OCI-M2 (cell line): Measurements from ENCODE around the gene TGM2.

Experiments used
- DNase-seq: peaks from one replicate; lab custom pipeline; 2025; ENCODE audit not compliant: unreplicated experiment; lab: John Stamatoyannopoulos, UW

The TGM2 gene

DNA sequence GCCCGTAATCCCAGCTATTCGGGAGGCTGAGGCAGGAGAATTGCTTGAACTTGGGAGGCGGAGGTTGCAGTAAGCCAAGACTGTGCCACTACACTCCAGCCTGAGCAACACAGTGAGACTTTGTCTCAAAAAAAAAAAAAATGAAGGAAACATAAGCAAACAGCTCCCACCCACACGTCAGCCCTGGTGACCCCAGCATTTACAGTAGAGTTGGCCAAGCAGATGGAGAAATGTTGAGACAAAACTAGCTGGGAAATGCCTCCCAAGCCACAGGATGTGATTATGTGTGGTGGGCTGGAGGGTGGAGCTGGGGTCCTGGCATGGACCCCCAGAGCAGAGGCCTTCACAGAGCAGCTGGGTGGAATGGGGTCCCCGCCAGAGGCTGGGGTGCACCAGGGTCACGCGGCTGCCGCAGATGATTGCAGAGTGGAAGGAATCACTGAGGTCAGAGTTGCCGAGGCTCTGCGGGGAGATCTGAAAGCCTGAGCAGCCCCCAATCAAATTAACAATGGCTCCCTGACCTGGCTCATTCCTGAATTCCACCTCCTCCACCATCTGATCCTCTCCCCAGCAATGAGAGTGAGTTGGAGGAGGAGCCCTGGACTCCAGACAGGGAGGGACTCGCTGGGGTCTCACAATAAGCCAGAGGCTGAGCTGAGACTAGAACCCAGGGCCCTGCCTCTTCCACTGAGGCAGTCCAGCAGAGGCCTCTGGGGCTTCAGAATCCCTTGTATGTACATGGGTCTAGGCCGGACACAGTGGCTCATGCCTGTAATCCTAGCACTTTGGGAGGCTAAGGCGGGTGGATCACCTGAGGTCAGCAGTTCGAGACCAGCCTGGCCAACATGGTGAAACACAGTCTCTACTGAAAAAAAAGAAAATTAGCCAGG is 34.7 kb upstream of the TGM2 start:
- DNase-seq = no peak

- no peak for DNase-seq
Measured at GRCh38 chr20:38198238-38198861, 33.3 kb upstream of the TGM2 start.

DNA sequence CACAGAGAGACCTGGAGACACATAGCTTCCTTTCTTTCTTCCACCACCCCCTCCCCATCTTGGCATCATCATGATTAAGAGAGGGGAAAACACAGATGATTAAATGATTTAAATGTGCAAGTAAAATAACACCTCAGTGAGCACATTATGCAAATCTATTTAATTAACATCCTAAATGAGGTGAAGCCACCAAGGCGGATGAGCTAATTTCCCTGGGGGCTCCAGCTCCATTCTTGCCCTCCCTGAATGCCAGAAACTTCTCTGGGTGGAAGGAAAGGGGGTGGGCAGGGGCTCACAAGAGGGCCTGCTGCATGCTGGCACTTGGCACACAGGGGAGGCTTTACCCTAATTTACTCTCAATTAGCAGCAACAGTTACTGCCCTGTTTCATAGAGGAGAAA is 32.5 kb upstream of the TGM2 start:
- DNase-seq = no peak

- no peak for DNase-seq
Measured at GRCh38 chr20:38197217-38197616, 32.1 kb upstream of the TGM2 start.

DNA sequence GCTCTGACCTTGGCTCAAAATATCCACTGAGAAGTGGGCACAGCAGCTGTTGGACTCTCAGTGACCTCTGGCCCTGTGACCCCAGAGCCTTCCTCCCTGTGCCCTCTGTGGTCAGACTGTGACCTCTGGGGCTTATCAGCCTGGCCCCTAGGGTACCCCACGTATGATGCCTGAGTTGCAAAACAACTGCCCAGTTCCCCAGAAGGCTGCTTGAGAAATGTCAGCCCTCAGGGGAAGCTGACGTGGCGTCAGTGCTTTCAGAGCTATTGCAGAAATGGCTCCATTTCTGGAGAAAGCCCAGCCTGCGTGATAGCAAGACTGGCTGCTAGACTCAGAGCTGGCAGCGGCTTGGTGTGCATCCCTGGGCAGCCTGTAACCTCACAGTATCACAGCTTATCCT is 31.5 kb upstream of the TGM2 start:
- no peak for DNase-seq

DNA sequence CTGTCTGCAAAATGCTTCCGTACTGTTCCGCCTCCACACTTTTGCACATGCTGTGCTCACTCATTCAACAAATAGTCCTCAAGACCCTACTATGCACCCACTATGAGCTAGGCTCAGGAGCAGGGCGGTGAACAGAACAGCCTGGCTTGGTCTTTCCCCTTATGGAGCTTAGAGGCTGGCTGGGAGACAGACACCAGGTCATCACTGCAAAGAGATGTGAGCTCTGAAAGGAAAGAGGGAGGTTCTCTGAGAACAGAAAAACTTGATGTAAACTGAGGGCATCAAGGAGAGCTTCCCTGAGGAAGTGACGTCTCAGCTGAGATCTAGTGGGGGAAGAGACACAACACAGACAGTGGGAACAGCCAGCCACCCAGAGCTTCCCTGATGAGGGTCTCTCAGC is 31.0 kb upstream of the TGM2 start:
- DNase-seq = no peak

DNA sequence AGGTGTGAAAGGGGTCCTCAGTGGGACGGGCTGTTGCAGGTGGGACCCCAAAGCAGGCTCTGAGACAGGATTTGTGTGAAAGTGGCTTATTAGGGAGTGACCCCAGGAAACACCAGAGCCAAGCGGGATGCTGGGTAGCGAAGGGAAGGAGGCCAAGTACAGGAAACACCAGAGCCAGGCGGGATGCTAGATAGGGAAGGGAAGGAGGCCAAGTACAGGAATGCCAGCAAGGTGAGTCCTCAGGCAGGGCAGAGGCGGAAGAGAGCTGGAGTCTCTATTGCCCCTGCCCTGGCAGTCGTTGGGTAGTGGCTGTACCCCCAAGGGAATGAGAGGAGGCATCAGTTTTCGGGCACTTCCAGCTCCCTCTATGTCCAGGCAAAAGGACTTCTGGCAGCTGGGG is 30.5 kb upstream of the TGM2 start:
- DNase-seq = no peak

DNA sequence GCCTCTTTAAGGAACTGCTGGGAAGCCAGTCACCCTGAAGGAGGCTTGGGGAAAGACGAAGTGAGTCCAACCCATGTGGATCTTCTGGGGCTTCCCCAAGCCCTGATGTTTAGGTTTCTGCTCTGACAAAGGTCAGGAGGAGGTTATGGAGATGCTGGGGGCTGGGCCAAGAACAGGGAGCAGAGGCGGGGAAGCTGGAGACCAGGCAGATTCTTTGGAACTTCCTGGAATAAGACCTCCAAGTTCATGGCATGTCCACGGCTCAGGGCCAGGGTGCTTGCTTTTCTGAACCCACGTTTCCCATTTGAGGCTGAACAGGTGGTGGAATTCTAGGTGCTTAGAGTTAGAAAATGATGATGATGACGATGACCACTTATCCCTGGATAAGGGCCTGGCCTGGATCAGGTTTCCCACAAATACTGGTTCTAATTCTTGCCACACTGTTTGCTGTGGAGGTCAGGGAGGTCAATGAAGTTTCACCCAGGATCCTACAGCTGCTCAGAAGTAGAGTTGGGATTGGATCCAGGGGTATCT is 30.0 kb upstream of the TGM2 start:
- no peak for DNase-seq

DNA sequence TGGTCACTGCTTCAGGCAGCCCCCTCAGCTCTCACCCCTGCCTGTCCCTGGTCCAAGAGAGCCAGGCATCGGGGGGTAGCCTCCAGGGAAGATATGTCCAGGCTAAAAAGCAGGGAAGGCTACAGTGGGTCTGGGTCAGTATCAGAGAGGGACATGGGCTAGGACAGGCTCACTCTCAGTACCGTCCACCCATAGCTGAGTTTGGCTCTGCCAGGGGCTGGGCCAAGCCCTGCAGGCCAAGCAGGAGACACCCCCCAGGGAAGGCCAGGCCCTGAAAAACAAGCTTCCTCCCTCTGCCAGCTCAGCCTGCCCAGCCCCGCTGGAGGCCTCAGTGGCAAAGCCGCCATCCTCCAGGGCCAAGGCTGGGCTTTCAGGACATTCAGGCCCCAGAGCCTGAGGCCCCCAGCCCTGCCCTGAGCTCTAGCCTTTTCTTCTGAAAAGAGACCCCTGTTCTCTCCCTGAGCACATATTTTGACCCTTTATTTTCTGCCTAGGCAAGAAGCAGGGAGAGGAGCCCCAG is 28.6 kb upstream of the TGM2 start:
- no peak for DNase-seq

GRCh38 chr20:38192323-38192885 is 27.3 kb upstream of the TGM2 start:
- DNase-seq = no peak

- DNase-seq = no peak
Measured at GRCh38 chr20:38191654-38192053, 26.6 kb upstream of the TGM2 start.

GRCh38 chr20:38190936-38191371 is 25.9 kb upstream of the TGM2 start:
- DNase-seq = no peak

- DNase-seq = no peak
Measured at GRCh38 chr20:38190166-38190565, 25.1 kb upstream of the TGM2 start.

DNA sequence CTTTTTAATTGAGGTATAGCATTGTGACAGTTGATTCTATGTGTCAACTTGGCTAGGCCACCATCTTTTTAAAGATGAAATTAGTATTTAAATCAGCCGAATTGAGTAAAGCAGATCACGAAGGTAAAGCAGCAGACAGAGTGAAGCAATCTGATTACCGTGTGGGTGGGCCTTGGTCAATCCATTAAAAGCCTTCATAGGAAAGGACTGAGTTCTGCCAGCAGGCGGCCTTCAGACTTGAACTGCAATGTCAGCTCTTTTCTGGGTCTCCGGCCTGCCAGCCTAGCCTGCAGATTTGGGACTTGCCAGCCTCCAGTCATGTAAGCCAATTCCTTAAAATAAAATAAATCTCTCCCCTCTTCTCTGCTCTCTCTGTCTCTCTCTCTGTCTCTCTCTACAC is 22.4 kb upstream of the TGM2 start:
- DNase-seq = no peak

- DNase-seq = no peak
Measured at GRCh38 chr20:38186788-38187221, 21.7 kb upstream of the TGM2 start.

DNA sequence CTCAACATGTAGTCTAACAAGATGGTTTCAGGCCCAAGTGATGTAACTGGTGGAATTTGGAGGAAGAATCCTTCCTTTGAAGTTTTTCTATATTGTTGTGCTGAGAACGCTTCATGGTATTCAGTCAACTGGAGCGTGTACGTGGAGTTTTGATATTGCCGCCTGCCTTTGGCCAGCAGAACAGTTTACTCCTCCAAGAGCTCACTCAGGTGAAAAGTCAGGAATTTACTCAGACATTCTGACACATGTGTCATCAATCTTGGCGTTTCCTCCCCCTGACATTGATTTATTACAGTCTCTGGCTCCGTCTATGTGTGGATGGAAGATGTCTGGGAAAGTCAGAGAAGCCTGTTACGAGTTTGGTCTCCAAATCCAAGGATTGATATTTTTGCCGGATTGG is 19.0 kb upstream of the TGM2 start:
- DNase-seq = no peak

DNA sequence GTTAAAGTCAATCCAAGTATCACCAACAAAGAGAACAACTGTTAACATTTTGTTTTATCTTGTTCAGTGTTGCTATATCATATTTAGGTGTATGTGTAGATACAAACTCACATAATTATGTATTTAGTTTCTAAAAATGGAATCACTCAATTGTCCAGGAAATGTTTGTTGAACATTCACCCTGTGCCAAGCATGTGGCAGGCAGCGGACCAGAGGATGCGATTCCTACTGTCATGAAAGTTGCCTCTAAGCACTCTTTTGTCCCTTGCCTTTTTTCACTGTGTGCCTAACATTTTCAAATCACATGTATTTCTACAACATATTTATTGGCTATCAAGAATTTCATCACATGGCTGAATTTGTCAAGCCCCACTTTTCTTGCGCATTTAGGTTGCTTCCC is 16.9 kb upstream of the TGM2 start:
- no peak for DNase-seq

DNA sequence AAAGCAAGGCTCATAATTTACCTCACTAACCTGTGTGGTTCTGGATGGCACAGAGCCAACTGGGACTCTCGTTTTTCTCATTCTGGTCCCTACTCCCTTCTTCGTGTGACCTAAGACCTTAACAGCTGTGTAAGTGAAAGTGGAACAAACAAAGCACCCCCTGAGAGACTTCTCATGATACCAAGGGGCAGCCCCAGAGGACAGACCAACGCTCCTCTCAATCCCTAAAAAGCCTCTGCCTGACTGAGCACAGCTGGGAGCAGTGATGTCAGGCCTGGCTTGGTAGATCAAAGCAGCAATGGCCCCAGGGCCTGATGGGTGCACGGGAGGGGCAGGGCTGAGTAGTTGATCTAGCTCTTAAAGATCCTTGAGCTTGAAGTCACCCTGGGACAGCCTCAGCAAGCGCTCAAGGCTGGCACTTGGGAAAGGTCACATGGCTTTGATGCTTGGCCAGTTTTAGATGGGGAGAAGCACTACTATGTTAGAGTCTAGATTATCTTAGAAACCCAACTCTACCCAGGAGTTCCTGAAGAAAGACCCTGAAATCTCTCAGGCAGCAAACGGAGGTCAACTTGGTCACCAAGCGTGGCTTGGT is 16.2 kb upstream of the TGM2 start:
- DNase-seq = no peak

DNA sequence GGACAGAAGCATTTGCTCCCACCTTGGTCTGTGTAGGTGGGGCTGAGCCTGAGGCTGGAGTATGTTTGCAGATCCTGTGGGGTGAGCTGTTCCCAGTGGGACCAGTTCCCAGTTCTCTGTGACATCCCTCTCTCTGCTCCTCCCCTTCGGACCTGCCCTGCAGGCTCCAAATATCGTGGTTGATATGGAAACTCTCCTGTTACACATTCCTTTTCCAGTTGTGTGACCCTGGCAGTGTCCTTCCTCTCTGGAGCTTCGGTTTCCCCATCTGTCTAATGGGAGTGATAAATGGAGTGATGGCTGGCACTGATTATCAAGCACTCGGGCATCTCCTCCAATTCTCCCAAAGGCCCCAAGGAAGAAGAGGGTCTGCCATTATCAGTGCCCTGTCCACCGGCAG is 15.7 kb upstream of the TGM2 start:
- DNase-seq = no peak

- DNase-seq = no peak
Measured at GRCh38 chr20:38179846-38180245, 14.8 kb upstream of the TGM2 start.

GRCh38 chr20:38178581-38178980 is 13.5 kb upstream of the TGM2 start:
- no peak for DNase-seq
